GM23248 (cell line): Measurements from ENCODE around the gene FRK. TPM values are rescaled to one million over a fixed set of nuclear protein-coding genes. Genes with fewer than 3 reads are reported as not detected.

Experiments used
- DNase-seq: peaks from one replicate; pipeline ENCODE4 v3.0.0-alpha.2; 2015
- H2AFZ ChIP-seq: fragments of 200-600 bp; sonication (generic); 2 replicates; pipeline ENCODE4 v1.6.1; 2016; ENCODE audit warnings: antibody characterized with exemption
- H3F3A ChIP-seq: fragments of 200-600 bp; sonication (generic); 2 replicates; pipeline ENCODE4 v1.6.1; 2016; ENCODE audit warnings: mild to moderate bottlenecking, antibody characterized with exemption, mixed run types; ENCODE audit not compliant: insufficient read depth
- H3K27ac ChIP-seq: fragments of 200-600 bp; sonication (generic); 2 replicates; pipeline ENCODE4 v1.5.1; 2016; ENCODE audit warnings: mild to moderate bottlenecking
- H3K27me3 ChIP-seq: fragments of 200-600 bp; sonication (generic); replicated peaks from 2 replicates; pipeline ENCODE4 v1.6.1; 2016; ENCODE audit warnings: mild to moderate bottlenecking; ENCODE audit not compliant: insufficient read depth
- H3K36me3 ChIP-seq: fragments of 200-600 bp; sonication (generic); 2 replicates; pipeline ENCODE4 v1.6.1; 2016; ENCODE audit warnings: low read depth, mild to moderate bottlenecking
- H3K4me1 ChIP-seq: fragments of 200-600 bp; sonication (generic); 2 replicates; pipeline ENCODE4 v1.6.1; 2016; ENCODE audit warnings: mild to moderate bottlenecking; ENCODE audit not compliant: insufficient read depth
- H3K4me2 ChIP-seq: fragments of 200-600 bp; sonication (generic); one replicate; pipeline ENCODE4 v1.6.1; 2016; ENCODE audit warnings: mild to moderate bottlenecking; ENCODE audit not compliant: unreplicated experiment
- H3K4me3 ChIP-seq: fragments of 200-600 bp; sonication (generic); 2 replicates; pipeline ENCODE4 v1.5.1; 2016; ENCODE audit warnings: mild to moderate bottlenecking
- H3K79me2 ChIP-seq: fragments of 200-600 bp; sonication (generic); 2 replicates; pipeline ENCODE4 v1.6.1; 2016; ENCODE audit warnings: mild to moderate bottlenecking; ENCODE audit not compliant: insufficient read depth
- H3K9ac ChIP-seq: fragments of 200-600 bp; sonication (generic); 2 replicates; pipeline ENCODE4 v1.6.1; 2016; ENCODE audit warnings: mild to moderate bottlenecking
- H3K9me2 ChIP-seq: fragments of 200-600 bp; sonication (generic); 2 replicates; pipeline ENCODE4 v1.6.1; 2016; ENCODE audit warnings: mixed run types, mild to moderate bottlenecking, moderate library complexity; ENCODE audit not compliant: insufficient read depth
- H3K9me3 ChIP-seq: fragments of 200-600 bp; sonication (generic); one replicate; pipeline ENCODE4 v1.6.1; 2017; ENCODE audit warnings: low read depth
- H4K20me1 ChIP-seq: fragments of 200-600 bp; sonication (generic); 2 replicates; pipeline ENCODE4 v1.6.0; 2016; ENCODE audit not compliant: insufficient read depth
- EZH2 ChIP-seq: fragments of 200-600 bp; sonication (generic); IDR thresholded peaks from 2 replicates; pipeline ENCODE4 v1.6.1; 2018; ENCODE audit warnings: antibody characterized with exemption, mild to moderate bottlenecking; ENCODE audit not compliant: insufficient read depth, poor library complexity, severe bottlenecking
- EZH2phosphoT487 ChIP-seq: fragments of 200-600 bp; sonication (generic); IDR thresholded peaks from 2 replicates; pipeline ENCODE4 v1.6.1; 2018; ENCODE audit warnings: antibody characterized with exemption, moderate library complexity, mild to moderate bottlenecking, low read depth; ENCODE audit not compliant: insufficient read depth
- WGBS, 2 experiments: methylation state at CpG; one replicate each; pipeline ENCODE4 v1.1.6; 2015 to 2017; ENCODE audit warnings: low lambda C conversion rate in 2 of 2, low coverage in 1 of 2; ENCODE audit errors: missing lambda C conversion rate in 2 of 2; 5-methylcytosine and 5-hydroxymethylcytosine counted together
- in situ Hi-C: fragments of 300-500 bp; cut with MboI; formaldehyde crosslinking; loops from 2 replicates; pipeline ENCODE4 v1.15.0; 2020
- polyA plus RNA-seq: library from polyadenylated mRNA; unstranded; fragments of >200 nt; fragmentation: Nextera tagmentation; extraction: Ambion mirVana; gene quantifications from 2 replicates; pipeline ENCODE4 v1.2.1, GENCODE V29; 2016
- total RNA-seq: library from RNA; depleted of rRNA; stranded (reverse); fragments of >200 nt; shearing (Covaris generic); gene quantifications from 2 replicates; pipeline ENCODE4 v1.2.3, GENCODE V29; 2014

Gene FRK
- total and polyA plus RNA-seq, 2 experiments from 2014 or later: 0.06 to 0.32 TPM

DNA sequence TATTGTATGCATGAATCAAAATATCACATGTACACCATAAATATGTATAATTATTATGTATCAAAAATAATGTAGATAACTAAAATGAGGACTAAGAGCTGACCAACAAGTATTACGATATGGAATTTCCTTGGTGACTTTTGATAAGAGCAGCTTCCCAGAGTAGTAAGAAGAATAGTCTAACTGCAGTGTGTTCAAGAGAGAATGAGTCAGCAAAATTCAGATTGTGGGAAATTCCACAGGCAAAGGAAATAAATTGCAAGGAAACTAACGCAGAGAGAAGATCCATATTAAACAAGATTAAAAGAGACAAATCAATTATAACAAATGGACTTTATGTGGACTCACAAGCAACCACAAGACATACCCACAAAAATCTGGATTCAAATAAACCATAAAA is 26.4 kb downstream of the FRK start:
- peak; percentile 44 for DNase-seq
- Histone ChIP-seq H3K4me3 (no peak overlapping the region), H3K9me3 (no peaks in the 10 kb centered on the region), H3K4me2 (no peak overlapping the region), H4K20me1 (no peaks in the 10 kb centered on the region), H3K36me3 (no peaks in the 10 kb centered on the region), H2AFZ (peak overlapping the region; percentile 62; the same call in 1 of the 2 replicates), H3K9me2 (no peaks in the 10 kb centered on the region; the same call in 1 of the 2 replicates), H3K27ac (no peak overlapping the region), H3K4me1 (peaks cover 6% of the 10 kb centered on the region), H3K79me2 (no peaks in the 10 kb centered on the region), H3F3A (no peaks in the 10 kb centered on the region), H3K27me3 (no peaks in the 10 kb centered on the region), H3K9ac (no peak overlapping the region)
- in situ Hi-C loops: no loop called here
- 24 to 36% methylated on average over 2 of the region's 2 CpGs for WGBS, 2 experiments
- TF ChIP-seq EZH2phosphoT487: no peak
- no peak for TF ChIP-seq EZH2

DNA sequence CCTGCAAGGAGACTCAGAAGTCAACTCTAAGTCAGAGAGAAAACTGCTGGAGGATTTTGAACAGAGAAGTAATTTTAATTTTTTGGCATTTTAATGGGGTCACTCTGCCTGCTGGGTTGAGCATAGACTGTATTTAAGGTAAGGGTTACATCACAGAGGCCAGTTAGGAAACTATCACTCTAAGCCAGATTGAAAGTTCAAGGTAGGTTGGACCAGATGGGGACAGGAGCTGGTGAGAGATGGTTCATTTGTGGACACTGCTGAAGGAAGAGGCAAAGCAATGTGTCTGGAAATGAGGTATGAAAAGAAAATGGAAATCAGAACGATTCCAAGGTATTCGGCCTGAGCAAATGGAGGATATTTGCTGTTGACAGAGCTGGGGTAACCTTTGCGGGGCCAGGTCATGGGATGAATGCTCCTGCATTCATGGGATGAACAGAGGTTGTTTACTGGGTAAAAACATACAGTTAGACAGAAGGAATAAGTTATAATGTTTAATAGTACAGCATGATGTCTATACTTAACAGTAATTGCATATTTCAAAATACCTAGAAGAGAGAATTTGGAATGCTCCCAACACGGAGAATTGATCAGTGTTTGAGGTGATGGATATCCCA is 26.9 kb downstream of the FRK start:
- TF ChIP-seq EZH2phosphoT487: no peak
- no peak for TF ChIP-seq EZH2
- 92 to 95% methylated on average over 4 of the region's 4 CpGs for WGBS, 2 experiments

DNA sequence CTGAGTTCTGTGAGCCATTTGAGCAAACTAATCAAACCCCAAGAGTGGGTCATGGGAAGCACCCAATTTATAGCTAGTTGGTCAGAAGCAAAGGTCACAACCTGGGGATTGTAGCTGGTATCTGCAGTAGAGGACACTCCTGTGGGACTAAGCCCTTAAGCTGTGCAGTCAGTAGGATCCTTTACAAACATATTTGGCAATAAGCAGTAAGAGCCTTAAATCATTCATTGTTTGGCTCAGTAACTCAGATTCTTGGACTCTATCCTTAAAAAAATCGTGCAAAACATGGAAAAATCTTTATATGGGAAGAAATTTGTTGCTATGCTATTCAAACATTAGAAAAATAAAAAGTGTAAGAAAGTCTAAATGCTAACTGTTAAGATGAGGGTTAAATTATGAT is 29.9 kb downstream of the FRK start:
- no peaks in the 10 kb centered on the region for H4K20me1 ChIP-seq
- no peaks in the 10 kb centered on the region; the same call in 1 of the 2 replicates for H3K9me2 ChIP-seq
- no peaks in the 10 kb centered on the region for H3K27me3 ChIP-seq
- in situ Hi-C loops: no loop called here
- no peaks in the 10 kb centered on the region for H3K79me2 ChIP-seq
- TF ChIP-seq EZH2phosphoT487: no peak
- no peak for TF ChIP-seq EZH2
- H3K4me2 ChIP-seq: no peak overlapping the region
- WGBS, 2 experiments: 2 to 4% methylated on average over 1 of the region's 1 CpG
- H3K4me3 ChIP-seq: no peak overlapping the region
- no peak for DNase-seq
- no peak overlapping the region for H2AFZ ChIP-seq
- H3K9me3 ChIP-seq: no peaks in the 10 kb centered on the region
- H3K27ac ChIP-seq: no peak overlapping the region
- H3K4me1 ChIP-seq: peaks cover 6% of the 10 kb centered on the region
- H3K9ac ChIP-seq: no peak overlapping the region
- no peaks in the 10 kb centered on the region for H3F3A ChIP-seq
- no peaks in the 10 kb centered on the region for H3K36me3 ChIP-seq

More for the DNA sequence above, 26.9 kb downstream of the FRK start:
- no peaks in the 10 kb centered on the region for H3K9me3 ChIP-seq
- no peak overlapping the region for H3K4me2 ChIP-seq
- no peak overlapping the region for H3K27ac ChIP-seq
- H3K9me2 ChIP-seq: no peaks in the 10 kb centered on the region; the same call in 1 of the 2 replicates
- no peaks in the 10 kb centered on the region for H3K36me3 ChIP-seq
- no peaks in the 10 kb centered on the region for H3K79me2 ChIP-seq
- H3K4me3 ChIP-seq: no peak overlapping the region
- no peaks in the 10 kb centered on the region for H3F3A ChIP-seq
- in situ Hi-C loops: no loop called here
- no peaks in the 10 kb centered on the region for H3K27me3 ChIP-seq
- H4K20me1 ChIP-seq: no peaks in the 10 kb centered on the region
- no peak for DNase-seq
- H3K9ac ChIP-seq: no peak overlapping the region
- peaks cover 6% of the 10 kb centered on the region for H3K4me1 ChIP-seq
- H2AFZ ChIP-seq: no peak overlapping the region

DNA sequence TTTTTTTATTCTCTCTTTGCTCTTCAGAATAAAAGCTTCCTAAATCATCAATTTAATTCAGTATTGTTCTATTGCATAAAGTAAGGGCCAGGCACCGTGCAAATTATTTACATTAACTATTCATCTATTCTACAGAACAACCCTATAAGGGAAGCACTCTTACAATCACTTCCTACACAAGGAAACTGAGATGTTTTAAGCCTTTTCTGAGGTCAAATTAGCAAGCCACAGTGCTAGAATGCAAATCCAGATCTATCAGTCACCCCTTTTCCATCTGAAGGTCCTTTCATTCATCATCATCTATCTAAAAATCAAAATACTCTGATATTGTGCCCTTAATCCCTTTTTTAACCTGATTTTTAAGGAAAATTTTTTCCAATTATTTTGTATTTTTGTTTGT is 31.2 kb downstream of the FRK start:
- no peaks in the 10 kb centered on the region for H3K36me3 ChIP-seq
- H4K20me1 ChIP-seq: no peaks in the 10 kb centered on the region
- no peak overlapping the region for H3K4me3 ChIP-seq
- no peaks in the 10 kb centered on the region for H3K9me3 ChIP-seq
- no peak overlapping the region for H3K27ac ChIP-seq
- no peak for DNase-seq
- H3K4me2 ChIP-seq: no peak overlapping the region
- H3K79me2 ChIP-seq: no peaks in the 10 kb centered on the region
- no peaks in the 10 kb centered on the region; the same call in 1 of the 2 replicates for H3K9me2 ChIP-seq
- 85 to 93% methylated on average over 1 of the region's 1 CpG for WGBS, 2 experiments
- no peak for TF ChIP-seq EZH2
- no peak overlapping the region for H2AFZ ChIP-seq
- in situ Hi-C loops: no loop called here
- H3K4me1 ChIP-seq: peaks cover 5% of the 10 kb centered on the region
- no peak overlapping the region for H3K9ac ChIP-seq
- no peaks in the 10 kb centered on the region for H3K27me3 ChIP-seq
- no peaks in the 10 kb centered on the region for H3F3A ChIP-seq

DNA sequence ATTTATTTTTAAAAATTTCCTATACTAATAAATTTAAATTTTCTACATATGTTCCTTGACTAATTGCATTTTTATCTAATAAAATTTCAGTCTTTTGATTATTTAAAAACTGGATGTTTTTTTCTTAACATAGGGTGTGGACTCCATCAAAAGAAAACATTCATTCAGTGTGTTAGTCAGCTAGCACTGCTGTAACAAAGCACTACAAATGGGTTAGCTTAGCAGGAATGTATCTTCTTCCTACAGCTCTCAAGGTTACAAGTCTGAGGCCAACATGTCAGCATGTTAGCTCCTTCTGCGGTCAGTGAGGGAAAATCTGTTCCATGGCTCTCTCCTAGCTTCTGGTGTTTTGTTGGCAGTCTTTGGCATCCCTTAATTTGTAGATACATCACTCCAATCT is 32.5 kb downstream of the FRK start:
- Histone ChIP-seq H3K36me3 (no peaks in the 10 kb centered on the region), H3F3A (no peaks in the 10 kb centered on the region)

More for the DNA sequence above, 32.5 kb downstream of the FRK start:
- Histone ChIP-seq H3K79me2 (no peaks in the 10 kb centered on the region), H2AFZ (no peak overlapping the region), H3K27me3 (no peaks in the 10 kb centered on the region), H3K4me2 (no peak overlapping the region), H3K9ac (no peak overlapping the region), H3K4me1 (no peaks in the 10 kb centered on the region), H4K20me1 (no peaks in the 10 kb centered on the region), H3K4me3 (no peak overlapping the region), H3K9me2 (no peaks in the 10 kb centered on the region; the same call in 1 of the 2 replicates), H3K27ac (no peak overlapping the region), H3K9me3 (no peaks in the 10 kb centered on the region)
- TF ChIP-seq EZH2 (no peak), EZH2phosphoT487 (no peak)
- in situ Hi-C loops: no loop called here
- peak; percentile 8 for DNase-seq
- 76 to 78% methylated on average over 1 of the region's 1 CpG for WGBS, 2 experiments
